ENCODE measurements around the gene LDAH.

GRCh38 chr2:20744366-20745335 lies 78.2 kb downstream of the LDAH start:
- TF ChIP-seq CTCF (IDR thresholded peaks at IDR 0.05): no peak
- no peak for TF ChIP-seq EZH2 (IDR thresholded peaks at IDR 0.05; ENCODE audit: borderline replicate concordance, insufficient read depth, low read depth, low read length, poor library complexity, severe bottlenecking)
